ENCODE measurements around the gene DUSP7. TPM values are rescaled to one million over a fixed set of nuclear protein-coding genes. Genes with fewer than 3 reads are reported as not detected.
A peak's percentile ranks its signal among the peaks of the same experiment; 100 is the strongest.

The DUSP7 gene
- total RNA-seq, 6 donors from 2014 or later, result 24.1 to 49.1 (median 35.3) TPM

DNA sequence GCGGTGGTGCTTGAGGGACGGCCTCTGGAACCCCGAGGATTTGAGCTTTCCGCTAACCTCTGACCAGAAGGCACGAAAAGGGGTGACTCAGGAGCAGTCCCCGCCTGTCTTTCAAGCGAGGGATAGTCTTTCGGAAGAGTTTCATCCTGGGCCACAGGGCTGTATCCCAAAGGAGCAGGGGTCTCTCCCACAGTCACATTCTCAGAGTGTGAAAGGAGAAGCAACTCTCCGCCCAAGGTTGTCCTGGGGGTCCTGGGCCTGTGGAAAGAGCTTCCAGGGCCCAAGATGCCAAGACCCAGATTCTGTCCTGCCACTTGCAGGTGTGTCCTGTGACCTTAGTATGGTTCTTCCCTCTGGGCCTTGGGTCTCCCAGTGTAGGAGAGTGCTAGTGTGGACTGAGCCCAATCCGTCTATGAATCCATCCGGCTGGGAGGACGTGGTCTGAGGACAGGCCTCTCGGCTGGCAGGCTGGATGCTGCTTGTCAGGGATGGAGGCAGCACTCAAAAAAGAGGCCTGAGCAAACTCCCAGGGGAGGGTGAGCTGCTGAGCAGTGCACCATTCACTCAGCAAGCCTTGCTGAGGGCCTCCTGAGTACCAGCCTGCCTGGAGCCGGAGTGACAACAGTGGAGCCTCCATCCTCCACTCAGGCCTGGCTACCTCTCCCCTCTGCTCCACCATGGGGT lies 1.6 kb upstream of the DUSP7 start:
- peak overlapping the region; percentile 26 to 87 (median 72) for H3K4me3 ChIP-seq
- TF ChIP-seq POLR2A (IDR thresholded peaks at IDR 0.05) (no peak), EP300 (IDR thresholded peaks at IDR 0.05) (no peak), POLR2AphosphoS5 (IDR thresholded peaks at IDR 0.05) (no peak)
- TF ChIP-seq, protein P1, sequence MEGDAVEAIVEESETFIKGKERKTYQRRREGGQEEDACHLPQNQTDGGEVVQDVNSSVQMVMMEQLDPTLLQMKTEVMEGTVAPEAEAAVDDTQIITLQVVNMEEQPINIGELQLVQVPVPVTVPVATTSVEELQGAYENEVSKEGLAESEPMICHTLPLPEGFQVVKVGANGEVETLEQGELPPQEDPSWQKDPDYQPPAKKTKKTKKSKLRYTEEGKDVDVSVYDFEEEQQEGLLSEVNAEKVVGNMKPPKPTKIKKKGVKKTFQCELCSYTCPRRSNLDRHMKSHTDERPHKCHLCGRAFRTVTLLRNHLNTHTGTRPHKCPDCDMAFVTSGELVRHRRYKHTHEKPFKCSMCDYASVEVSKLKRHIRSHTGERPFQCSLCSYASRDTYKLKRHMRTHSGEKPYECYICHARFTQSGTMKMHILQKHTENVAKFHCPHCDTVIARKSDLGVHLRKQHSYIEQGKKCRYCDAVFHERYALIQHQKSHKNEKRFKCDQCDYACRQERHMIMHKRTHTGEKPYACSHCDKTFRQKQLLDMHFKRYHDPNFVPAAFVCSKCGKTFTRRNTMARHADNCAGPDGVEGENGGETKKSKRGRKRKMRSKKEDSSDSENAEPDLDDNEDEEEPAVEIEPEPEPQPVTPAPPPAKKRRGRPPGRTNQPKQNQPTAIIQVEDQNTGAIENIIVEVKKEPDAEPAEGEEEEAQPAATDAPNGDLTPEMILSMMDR (IDR thresholded peaks at IDR 0.05), result no peak
- H3K27ac ChIP-seq, result peak overlapping the region in 3 of 4 donors; percentile 45 to 90 (median 90)
- 58 to 74% methylated on average over 7 to 13 of the region's 14 CpGs for WGBS, 2 donors
- ATAC-seq (ENCODE audit: low FRiP score in 2 of 2) (no peak), DNase-seq (no peak)
- no peaks in the 10 kb centered on the region for H3K9me3 ChIP-seq
- peaks cover 23 to 57% (median 51%) of the 10 kb centered on the region in 4 donors for H3K4me1 ChIP-seq
- no peaks in the 10 kb centered on the region for H3K27me3 ChIP-seq
- peaks cover 0 to 12% (median 8%) of the 10 kb centered on the region in 4 donors for H3K36me3 ChIP-seq

DNA sequence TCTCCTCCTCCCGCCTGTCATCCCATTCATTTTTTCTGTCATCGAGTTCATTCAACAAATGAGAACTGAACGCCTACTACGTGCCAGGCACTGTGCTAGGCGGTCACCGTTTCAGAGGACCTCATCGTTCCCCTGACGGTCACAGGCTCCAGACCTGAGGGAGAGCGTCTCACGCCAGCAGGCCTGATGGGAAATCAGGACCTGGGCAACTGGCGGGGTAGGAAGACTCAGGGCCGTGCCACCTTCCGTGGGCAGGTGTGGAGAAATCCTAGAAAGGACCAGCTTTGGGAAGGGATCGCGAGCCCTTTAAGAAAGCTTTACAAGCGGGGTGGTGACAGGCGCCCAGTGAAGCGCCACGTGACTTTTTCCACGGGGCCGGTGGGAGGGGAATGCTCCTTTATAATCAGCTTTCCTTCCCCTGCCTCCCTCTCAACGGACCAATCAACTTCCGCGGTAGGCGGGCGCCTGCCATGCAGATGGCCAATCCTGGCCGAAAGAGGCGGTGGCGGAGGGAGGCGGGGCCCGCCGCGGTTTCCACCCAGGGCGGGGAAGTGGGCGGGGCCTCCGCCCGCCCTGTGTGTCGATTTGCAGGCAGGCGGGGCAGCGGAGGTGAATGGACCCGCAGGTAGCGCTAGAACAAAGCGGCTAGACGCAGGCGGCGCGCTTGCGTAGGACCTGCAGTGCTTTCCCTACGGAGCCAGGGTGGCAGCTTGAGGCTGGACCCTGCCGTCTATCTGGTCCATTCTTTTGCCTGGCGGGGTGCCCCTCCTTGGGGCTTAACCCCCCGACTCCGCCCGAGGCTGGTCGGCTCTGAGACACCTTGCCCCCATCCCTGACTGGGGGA lies 819 bp upstream of the DUSP7 start:
- peak overlapping the region; percentile 84 to 90 (median 88) for H3K27ac ChIP-seq
- ATAC-seq (ENCODE audit: low FRiP score in 2 of 2), result peak; percentile 95
- peak; percentile 99 for DNase-seq
- no peaks in the 10 kb centered on the region for H3K9me3 ChIP-seq
- 0 to 1% methylated on average over 18 to 52 of the region's 55 CpGs for whole genome bisulfite sequencing, 2 donors
- H3K27me3 ChIP-seq, result no peaks in the 10 kb centered on the region
- H3K4me1 ChIP-seq, result peaks cover 30 to 60% (median 54%) of the 10 kb centered on the region in 4 donors
- peaks cover 0 to 15% (median 10%) of the 10 kb centered on the region in 4 donors for H3K36me3 ChIP-seq
- TF ChIP-seq EP300 (IDR thresholded peaks at IDR 0.05) (no peak), POLR2AphosphoS5 (IDR thresholded peaks at IDR 0.05) (peak; percentile 52 to 67), POLR2A (IDR thresholded peaks at IDR 0.05) (peak in 3 of 4 donors; percentile 13 to 70 (median 47))
- TF ChIP-seq, protein P1 (IDR thresholded peaks at IDR 0.05), result peak in 3 of 6 experiments; percentile 1 to 19 (median 6)
- H3K4me3 ChIP-seq, result peak overlapping the region; percentile 60 to 87 (median 72)

DNA sequence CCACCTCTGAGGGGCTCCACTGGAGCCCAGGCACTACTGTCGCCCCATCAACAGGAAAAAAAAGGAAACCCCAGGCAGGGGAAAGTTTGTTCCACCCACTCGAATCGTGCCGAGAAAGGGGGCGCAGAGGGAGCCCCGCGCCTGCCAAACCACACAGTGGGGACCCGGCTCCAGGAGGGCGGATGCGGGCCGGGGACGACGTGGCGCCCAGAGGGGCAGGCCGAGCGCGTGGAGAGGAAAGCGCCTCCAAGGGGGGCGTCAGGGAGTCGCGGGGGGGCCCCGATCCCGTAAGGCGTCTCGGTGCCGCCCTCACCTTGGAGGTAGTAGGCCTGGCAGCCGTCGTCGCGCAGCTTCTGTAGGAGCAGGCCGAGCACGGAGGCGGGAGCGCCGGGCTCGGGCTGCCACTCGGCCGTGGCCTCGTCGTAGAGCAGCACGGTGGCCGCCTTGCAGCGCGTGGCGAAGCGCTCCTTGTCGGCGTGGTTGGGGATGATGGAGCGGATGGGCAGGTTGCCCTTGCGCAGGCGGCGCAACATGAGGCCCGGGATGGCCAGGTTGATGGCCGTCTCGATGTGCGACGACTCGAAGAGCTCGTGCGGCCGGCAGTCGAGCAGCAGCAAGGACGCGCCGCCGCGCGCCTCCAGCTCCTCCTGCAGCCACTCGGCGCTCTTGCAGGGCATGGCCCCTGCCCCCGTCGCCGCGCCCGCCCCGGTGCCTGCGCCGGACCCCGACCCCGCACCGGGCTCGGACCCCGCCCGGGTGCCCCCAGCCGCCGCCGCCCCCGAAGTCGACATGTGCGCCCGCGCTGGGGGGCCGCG lies 627 bp downstream of the DUSP7 start:
- TF ChIP-seq POLR2AphosphoS5 (IDR thresholded peaks at IDR 0.05), result no peak
- no peak for TF ChIP-seq EP300 (IDR thresholded peaks at IDR 0.05)
- TF ChIP-seq, protein P1 (IDR thresholded peaks at IDR 0.05), result peak in 5 of 6 experiments; percentile 11 to 59 (median 24)
- peak in 1 of 4 donors; percentile 20 for TF ChIP-seq POLR2A (IDR thresholded peaks at IDR 0.05)

More for the DNA sequence above, 627 bp downstream of the DUSP7 start:
- ATAC-seq (ENCODE audit: low FRiP score in 2 of 2) (peak in 1 of 2 donors; percentile 1), DNase-seq (peak in 1 of 2 donors; percentile 93)
- WGBS, 2 donors, result 0% methylated on average over 16 to 25 of the region's 94 CpGs
- Histone ChIP-seq H3K4me1 (peaks cover 45 to 64% (median 59%) of the 10 kb centered on the region in 4 donors), H3K9me3 (no peaks in the 10 kb centered on the region), H3K27me3 (no peaks in the 10 kb centered on the region), H3K4me3 (peak overlapping the region; percentile 62 to 87 (median 83)), H3K36me3 (peaks cover under 1 to 29% (median 21%) of the 10 kb centered on the region in 4 donors), H3K27ac (peak overlapping the region; percentile 85 to 92 (median 88))
